BJ (cell line): ENCODE data around the gene NENF. TPM values are rescaled to one million over a fixed set of nuclear protein-coding genes. Genes with fewer than 3 reads are reported as not detected.

ENCODE experiments used
- CTCF ChIA-PET: fragments of 350-600 bp; formaldehyde crosslinking; extraction: SDS; loops from one replicate; lab custom pipeline; 2021; ENCODE audit warnings: antibody characterized with exemption, inconsistent platforms; lab: Yijun Ruan, JAX
- POLR2A ChIA-PET: fragments of 300-600 bp; sonication (Branson Sonifier 250); formaldehyde crosslinking; extraction: SDS; loops from one replicate; lab custom pipeline; 2021; ENCODE audit warnings: antibody characterized with exemption; lab: Charles Lee
- DNase-seq: peaks from one replicate; pipeline ENCODE4 v3.0.0-alpha.2; 2011; ENCODE audit warnings: low read depth
- H3K27me3 ChIP-seq: 2 replicates; pipeline ENCODE4 v1.6.0; 2011; ENCODE audit warnings: low read length; ENCODE audit not compliant: control insufficient read depth, insufficient read depth
- H3K36me3 ChIP-seq: 2 replicates; pipeline ENCODE4 v1.5.1; 2011; ENCODE audit warnings: low read length; ENCODE audit not compliant: control insufficient read depth, insufficient read depth
- H3K4me3 ChIP-seq: 2 replicates; pipeline ENCODE4 v1.5.1; 2011; ENCODE audit warnings: low read depth, mild to moderate bottlenecking, control low read depth, low read length
- polyA plus RNA-seq: library from polyadenylated mRNA; depleted of rRNA; stranded (reverse); fragments of >200 nt; gene quantifications from 2 replicates; pipeline ENCODE4 v1.2.3, GENCODE V29; 2011
- TF ChIP-seq, protein P1 (sequence below): IDR thresholded peaks from 2 replicates; pipeline ENCODE4 v1.5.1; 2011; ENCODE audit warnings: low read depth, mild to moderate bottlenecking, control low read depth, inconsistent platforms, low read length, moderate library complexity; ENCODE audit not compliant: insufficient read depth

NENF gene
- polyA plus RNA-seq, 1 experiment, result 85.6 TPM

DNA sequence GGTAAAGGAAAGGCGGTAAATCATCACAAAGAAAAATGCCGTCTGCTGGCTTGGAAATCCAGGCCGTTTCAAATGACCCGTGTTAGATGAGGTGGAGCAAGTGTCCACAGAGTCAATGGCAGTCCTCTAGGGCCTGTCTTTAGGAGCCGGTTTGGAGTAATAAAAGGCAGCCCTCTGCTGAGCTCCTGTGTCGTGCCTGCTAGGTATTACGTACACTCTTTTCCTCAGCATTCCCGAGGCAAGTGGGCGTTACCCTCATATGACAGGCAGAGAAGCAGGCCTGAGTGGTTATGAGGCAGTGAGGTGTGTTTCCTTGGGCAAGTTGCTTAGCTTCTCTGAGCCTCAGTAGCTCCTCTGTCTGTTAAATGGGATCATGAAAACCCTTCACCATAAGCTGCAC lies 7.7 kb downstream of the NENF start:
- Histone ChIP-seq H3K4me3 (no peak overlapping the region), H3K27me3 (no peaks in the 10 kb centered on the region), H3K36me3 (peaks cover 2% of the 10 kb centered on the region; the same call in 1 of the 2 replicates)
- ChIA-PET POLR2A (no interaction called here), CTCF (interaction anchor here (1.5 to 2.4 kb wide), 2 partner anchors 15 to 405 kb away, joined by 4 to 10 read pairs; partner anchors contain the start of genes DTL and INTS7)
- no peak for DNase-seq
- TF ChIP-seq, protein P1, sequence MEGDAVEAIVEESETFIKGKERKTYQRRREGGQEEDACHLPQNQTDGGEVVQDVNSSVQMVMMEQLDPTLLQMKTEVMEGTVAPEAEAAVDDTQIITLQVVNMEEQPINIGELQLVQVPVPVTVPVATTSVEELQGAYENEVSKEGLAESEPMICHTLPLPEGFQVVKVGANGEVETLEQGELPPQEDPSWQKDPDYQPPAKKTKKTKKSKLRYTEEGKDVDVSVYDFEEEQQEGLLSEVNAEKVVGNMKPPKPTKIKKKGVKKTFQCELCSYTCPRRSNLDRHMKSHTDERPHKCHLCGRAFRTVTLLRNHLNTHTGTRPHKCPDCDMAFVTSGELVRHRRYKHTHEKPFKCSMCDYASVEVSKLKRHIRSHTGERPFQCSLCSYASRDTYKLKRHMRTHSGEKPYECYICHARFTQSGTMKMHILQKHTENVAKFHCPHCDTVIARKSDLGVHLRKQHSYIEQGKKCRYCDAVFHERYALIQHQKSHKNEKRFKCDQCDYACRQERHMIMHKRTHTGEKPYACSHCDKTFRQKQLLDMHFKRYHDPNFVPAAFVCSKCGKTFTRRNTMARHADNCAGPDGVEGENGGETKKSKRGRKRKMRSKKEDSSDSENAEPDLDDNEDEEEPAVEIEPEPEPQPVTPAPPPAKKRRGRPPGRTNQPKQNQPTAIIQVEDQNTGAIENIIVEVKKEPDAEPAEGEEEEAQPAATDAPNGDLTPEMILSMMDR, result no peak

DNA sequence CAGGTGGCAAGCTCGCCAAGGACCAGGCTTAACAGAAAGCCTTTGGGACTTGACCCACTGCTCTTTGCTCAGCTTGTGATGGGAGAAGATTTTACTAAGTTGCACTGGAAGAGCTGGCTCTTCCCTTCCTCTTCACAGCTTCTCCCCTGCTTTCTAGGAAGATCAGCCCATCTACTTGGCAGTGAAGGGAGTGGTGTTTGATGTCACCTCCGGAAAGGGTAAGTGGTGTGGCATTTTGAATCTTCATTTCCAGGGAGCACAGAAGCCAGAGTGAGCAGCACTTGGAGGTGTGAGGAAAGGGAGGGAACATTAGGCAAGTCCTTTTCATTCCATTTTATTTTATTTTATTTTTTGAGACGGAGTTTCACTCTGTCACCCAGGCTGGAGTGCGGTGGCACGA lies 9.7 kb downstream of the NENF start:
- ChIA-PET POLR2A (no interaction called here), CTCF (interaction anchor here (1.2 to 2.4 kb wide), 2 partner anchors 11 to 13 kb away, joined by 6 to 10 read pairs; no protein-coding TSS in a partner anchor)
- no peak for DNase-seq
- Histone ChIP-seq H3K27me3 (no peaks in the 10 kb centered on the region), H3K36me3 (peaks cover 8% of the 10 kb centered on the region; the same call in 1 of the 2 replicates), H3K4me3 (no peak overlapping the region)
- TF ChIP-seq, protein P1, result no peak

DNA sequence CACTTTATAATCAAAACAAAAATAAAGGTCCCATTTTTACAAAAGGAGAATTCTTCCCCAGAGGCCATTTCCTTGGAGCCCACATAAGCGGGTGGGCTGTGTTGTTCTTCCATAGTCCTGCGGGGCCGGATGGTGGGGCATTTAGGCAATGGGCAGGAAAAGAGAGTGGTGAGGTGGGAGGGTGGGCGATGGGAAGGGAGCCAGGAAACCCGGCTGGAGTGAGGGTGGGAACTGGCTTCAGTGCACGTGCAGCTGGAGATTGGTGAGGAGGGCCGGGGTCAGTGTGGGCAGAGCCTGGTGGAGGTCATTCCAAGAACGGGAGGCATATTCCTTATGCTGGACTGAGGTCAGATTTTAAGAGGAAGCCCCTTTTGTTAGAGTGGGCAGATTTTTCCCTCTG lies 13.6 kb downstream of the NENF start:
- Histone ChIP-seq H3K36me3 (peaks cover 8% of the 10 kb centered on the region; the same call in 1 of the 2 replicates), H3K4me3 (no peak overlapping the region), H3K27me3 (no peaks in the 10 kb centered on the region)
- TF ChIP-seq, protein P1, result no peak
- no peak for DNase-seq
- ChIA-PET POLR2A (no interaction called here), CTCF (interaction anchor here (1.9 kb wide), 1 partner anchor 9 kb away, joined by 6 read pairs; no protein-coding TSS in a partner anchor)

DNA sequence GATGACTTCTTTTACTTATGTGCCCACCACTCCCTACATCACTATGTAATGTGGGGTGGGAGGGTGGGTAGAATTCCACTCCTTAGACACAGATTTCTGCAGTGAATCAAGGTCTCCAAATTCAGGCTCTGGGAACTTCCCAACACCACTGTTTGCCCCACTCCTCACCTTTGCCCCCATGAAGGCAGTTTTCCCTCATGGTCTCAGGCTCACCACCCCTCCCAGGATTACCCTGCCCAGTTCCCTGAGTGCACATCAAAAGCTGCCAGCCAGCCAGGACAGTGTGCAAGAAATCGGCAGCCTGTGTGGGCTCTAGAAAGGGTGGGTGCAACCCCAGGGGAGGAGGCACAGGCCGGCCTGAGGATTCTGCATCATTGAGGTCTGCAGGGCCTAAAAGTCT lies 14.8 kb downstream of the NENF start:
- no peak overlapping the region for H3K4me3 ChIP-seq
- ChIA-PET CTCF (interaction anchor here (1.9 kb wide), 1 partner anchor 8 kb away, joined by 6 read pairs; no protein-coding TSS in a partner anchor), POLR2A (no interaction called here)
- DNase-seq, result no peak
- TF ChIP-seq, protein P1, result no peak
- no peaks in the 10 kb centered on the region for H3K27me3 ChIP-seq
- H3K36me3 ChIP-seq, result peaks cover 8% of the 10 kb centered on the region; the same call in 1 of the 2 replicates

DNA sequence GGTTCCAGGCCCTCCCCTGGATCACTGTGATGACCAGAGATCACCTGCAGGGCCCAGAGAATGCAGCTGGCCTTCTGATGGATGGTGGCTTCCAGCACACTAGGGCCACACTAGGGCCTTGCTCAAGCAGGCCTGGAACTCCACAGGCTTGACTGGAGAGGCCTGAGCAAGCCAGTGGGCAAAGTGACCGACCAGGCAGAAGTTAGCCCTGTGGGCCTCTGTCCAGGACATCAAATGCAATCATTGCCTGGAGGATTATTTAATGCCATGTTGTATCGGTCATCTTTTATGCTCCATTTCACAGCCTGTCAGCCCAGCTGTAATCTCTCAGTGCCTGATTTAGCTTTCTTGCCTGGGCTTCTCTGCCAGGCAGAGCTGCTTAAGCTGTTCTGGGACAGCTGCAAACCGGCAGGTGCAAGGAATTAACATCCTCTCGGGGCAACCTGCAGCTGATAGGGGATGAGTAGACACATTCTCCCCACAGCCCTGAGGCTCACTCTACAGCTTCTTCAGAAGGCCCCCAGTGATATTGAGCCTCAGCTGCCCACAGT lies 17.7 kb downstream of the NENF start:
- ChIA-PET POLR2A (no interaction called here), CTCF (interaction anchor here (1.6 to 1.8 kb wide), 2 partner anchors 27 to 380 kb away, joined by 4 to 6 read pairs; no protein-coding TSS in a partner anchor)
- no peak for DNase-seq
- Histone ChIP-seq H3K36me3 (peaks cover 5% of the 10 kb centered on the region; the same call in 1 of the 2 replicates), H3K27me3 (no peaks in the 10 kb centered on the region), H3K4me3 (no peak overlapping the region)
- TF ChIP-seq, protein P1, result no peak
